ENCODE measurements around the gene LRP5. TPM values are rescaled to one million over a fixed set of nuclear protein-coding genes. Genes with fewer than 3 reads are reported as not detected.
A peak's percentile ranks its signal among the peaks of the same experiment; 100 is the strongest.

Gene LRP5
- total and polyA plus RNA-seq, 9 of the 15 experiments (the other 6 are each of a cell fraction or from before 2014, with no cell fraction given): 0.48 to 44.2 (median 13.5) TPM

DNA sequence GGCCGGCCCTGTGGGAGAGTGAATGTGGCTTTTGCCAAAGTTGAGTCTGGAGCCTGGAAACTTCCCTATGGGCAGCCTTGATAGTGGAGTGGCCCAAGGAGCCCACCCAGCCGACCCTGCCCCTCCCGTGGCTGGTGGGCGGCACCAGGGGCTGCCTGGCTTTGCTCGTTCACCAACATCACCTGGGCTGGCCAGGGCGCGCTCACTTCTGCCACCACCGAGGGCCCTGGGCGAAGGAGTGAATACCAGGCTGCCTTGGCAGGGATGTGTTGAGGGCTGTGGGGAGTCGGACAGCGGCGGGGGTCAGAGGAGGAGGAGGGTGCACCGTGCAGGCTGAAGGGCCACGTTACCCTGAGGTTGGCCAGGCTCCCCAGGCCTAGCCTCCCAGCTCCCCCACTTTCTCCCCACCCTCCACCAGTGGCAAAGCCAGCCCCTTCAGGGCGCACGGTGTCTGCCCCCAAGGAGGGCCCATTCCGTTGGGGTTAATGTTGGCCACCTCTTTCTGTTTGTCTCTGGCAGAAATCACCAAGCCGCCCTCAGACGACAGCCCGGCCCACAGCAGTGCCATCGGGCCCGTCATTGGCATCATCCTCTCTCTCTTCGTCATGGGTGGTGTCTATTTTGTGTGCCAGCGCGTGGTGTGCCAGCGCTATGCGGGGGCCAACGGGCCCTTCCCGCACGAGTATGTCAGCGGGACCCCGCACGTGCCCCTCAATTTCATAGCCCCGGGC lies 125.7 kb downstream of the LRP5 start (continued):
- TF ChIP-seq HNRNPL (IDR thresholded peaks at IDR 0.05; ENCODE audit: low read depth, low read length) (no peak), MTF1 (CRISPR knock-in tag; IDR thresholded peaks at IDR 0.05; ENCODE audit: borderline replicate concordance) (no peak), SUPT5H (IDR thresholded peaks at IDR 0.05) (no peak), NFIX (CRISPR knock-in tag; IDR thresholded peaks at IDR 0.05; ENCODE audit: low read depth) (no peak), SP1 (CRISPR knock-in tag; IDR thresholded peaks at IDR 0.05) (peak; percentile 14; the same call in 1 of the 2 replicates)

DNA sequence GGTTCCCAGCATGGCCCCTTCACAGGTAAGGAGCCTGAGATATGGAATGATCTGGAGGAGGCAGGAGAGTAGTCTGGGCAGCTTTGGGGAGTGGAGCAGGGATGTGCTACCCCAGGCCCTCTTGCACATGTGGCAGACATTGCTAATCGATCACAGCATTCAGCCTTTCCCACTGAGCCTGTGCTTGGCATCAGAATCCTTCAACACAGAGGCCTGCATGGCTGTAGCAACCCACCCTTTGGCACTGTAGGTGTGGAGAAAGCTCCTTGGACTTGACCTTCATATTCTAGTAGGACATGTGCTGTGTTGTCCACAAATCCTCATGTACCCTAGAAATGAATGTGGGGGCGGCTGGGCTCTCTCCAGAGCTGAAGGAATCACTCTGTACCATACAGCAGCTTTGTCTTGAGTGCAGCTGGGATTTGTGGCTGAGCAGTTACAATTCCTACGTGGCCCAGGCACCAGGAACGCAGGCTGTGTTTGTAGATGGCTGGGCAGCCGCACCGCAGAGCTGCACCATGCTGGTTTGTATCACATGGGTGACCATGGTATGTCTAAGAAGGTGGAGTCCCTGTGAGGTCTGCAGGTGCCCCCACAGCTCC lies 126.4 kb downstream of the LRP5 start:
- H3K27me3 ChIP-seq (ENCODE audit: control insufficient read depth in 2 of 2, insufficient read depth in 2 of 2, low read length in 2 of 2): no peaks in the 10 kb centered on the region
- in situ Hi-C loops (cut with MboI): no loop called here
- BruUV-seq (replicated peaks): no TSS peak
- H3K36me3 ChIP-seq (ENCODE audit: control insufficient read depth, insufficient read depth, low read length): peaks cover 72% of the 10 kb centered on the region; the same call in 2 of the 3 replicates
- H3K4me1 ChIP-seq (replicated peaks in 1 of 2; ENCODE audit: control insufficient read depth in 2 of 2, insufficient read depth in 2 of 2, low read length in 2 of 2): peaks cover 15 to 40% of the 10 kb centered on the region in 2 experiments; a peak in 4 of 5 replicates
- H3K4me2 ChIP-seq (ENCODE audit: insufficient read depth, low read length): no peak overlapping the region
- no peaks in the 10 kb centered on the region for H3K9me3 ChIP-seq (replicated peaks; ENCODE audit: control insufficient read depth, insufficient read depth, low read depth, low read length)
- H3K27ac ChIP-seq (ENCODE audit: extremely low read depth, low read depth, low read length): no peak overlapping the region
- H2AFZ ChIP-seq (ENCODE audit: low read depth, low read length): no peak overlapping the region
- H3K9ac ChIP-seq (ENCODE audit: insufficient read depth in 1 of 2, low read depth in 2 of 2, low read length in 2 of 2): 0 out of 4 replicates have a peak overlapping the region, but pooled peaks of 1 of the 2 experiments have one; percentile 13
- 88% methylated on average over 6 of the region's 6 CpGs for whole genome bisulfite sequencing (ENCODE audit: insufficient coverage, low coverage, missing lambda C conversion rate)
- FAIRE-seq (no peak), ATAC-seq (no peak), DNase-seq (ENCODE audit: extremely low read depth in 1 of 4, low spot score in 3 of 4) (no peak)
- POLR2A ChIA-PET: interaction anchor here (0.7 to 0.8 kb wide), 2 partner anchors 12 to 17 kb away, joined by 3 read pairs; no protein-coding TSS in a partner anchor
- H4K20me1 ChIP-seq (replicated peaks; ENCODE audit: control insufficient read depth, insufficient read depth, low read length): no peaks in the 10 kb centered on the region; the same call in 1 of the 2 replicates
- CTCF ChIA-PET (ENCODE audit: low intra/inter-chr PET ratio): no interaction called here
- intact Hi-C loops (cut with micrococcal nuclease): no loop called here
- H3K9me1 ChIP-seq (ENCODE audit: control insufficient read depth, insufficient read depth, low read length): peaks cover 12% of the 10 kb centered on the region
- H3K79me2 ChIP-seq (ENCODE audit: control insufficient read depth, insufficient read depth, low read length): no peaks in the 10 kb centered on the region
- H3K4me3 ChIP-seq: no peak overlapping the region
- TF ChIP-seq MCM7 (IDR thresholded peaks at IDR 0.05): no peak
- TF ChIP-seq, protein P1, sequence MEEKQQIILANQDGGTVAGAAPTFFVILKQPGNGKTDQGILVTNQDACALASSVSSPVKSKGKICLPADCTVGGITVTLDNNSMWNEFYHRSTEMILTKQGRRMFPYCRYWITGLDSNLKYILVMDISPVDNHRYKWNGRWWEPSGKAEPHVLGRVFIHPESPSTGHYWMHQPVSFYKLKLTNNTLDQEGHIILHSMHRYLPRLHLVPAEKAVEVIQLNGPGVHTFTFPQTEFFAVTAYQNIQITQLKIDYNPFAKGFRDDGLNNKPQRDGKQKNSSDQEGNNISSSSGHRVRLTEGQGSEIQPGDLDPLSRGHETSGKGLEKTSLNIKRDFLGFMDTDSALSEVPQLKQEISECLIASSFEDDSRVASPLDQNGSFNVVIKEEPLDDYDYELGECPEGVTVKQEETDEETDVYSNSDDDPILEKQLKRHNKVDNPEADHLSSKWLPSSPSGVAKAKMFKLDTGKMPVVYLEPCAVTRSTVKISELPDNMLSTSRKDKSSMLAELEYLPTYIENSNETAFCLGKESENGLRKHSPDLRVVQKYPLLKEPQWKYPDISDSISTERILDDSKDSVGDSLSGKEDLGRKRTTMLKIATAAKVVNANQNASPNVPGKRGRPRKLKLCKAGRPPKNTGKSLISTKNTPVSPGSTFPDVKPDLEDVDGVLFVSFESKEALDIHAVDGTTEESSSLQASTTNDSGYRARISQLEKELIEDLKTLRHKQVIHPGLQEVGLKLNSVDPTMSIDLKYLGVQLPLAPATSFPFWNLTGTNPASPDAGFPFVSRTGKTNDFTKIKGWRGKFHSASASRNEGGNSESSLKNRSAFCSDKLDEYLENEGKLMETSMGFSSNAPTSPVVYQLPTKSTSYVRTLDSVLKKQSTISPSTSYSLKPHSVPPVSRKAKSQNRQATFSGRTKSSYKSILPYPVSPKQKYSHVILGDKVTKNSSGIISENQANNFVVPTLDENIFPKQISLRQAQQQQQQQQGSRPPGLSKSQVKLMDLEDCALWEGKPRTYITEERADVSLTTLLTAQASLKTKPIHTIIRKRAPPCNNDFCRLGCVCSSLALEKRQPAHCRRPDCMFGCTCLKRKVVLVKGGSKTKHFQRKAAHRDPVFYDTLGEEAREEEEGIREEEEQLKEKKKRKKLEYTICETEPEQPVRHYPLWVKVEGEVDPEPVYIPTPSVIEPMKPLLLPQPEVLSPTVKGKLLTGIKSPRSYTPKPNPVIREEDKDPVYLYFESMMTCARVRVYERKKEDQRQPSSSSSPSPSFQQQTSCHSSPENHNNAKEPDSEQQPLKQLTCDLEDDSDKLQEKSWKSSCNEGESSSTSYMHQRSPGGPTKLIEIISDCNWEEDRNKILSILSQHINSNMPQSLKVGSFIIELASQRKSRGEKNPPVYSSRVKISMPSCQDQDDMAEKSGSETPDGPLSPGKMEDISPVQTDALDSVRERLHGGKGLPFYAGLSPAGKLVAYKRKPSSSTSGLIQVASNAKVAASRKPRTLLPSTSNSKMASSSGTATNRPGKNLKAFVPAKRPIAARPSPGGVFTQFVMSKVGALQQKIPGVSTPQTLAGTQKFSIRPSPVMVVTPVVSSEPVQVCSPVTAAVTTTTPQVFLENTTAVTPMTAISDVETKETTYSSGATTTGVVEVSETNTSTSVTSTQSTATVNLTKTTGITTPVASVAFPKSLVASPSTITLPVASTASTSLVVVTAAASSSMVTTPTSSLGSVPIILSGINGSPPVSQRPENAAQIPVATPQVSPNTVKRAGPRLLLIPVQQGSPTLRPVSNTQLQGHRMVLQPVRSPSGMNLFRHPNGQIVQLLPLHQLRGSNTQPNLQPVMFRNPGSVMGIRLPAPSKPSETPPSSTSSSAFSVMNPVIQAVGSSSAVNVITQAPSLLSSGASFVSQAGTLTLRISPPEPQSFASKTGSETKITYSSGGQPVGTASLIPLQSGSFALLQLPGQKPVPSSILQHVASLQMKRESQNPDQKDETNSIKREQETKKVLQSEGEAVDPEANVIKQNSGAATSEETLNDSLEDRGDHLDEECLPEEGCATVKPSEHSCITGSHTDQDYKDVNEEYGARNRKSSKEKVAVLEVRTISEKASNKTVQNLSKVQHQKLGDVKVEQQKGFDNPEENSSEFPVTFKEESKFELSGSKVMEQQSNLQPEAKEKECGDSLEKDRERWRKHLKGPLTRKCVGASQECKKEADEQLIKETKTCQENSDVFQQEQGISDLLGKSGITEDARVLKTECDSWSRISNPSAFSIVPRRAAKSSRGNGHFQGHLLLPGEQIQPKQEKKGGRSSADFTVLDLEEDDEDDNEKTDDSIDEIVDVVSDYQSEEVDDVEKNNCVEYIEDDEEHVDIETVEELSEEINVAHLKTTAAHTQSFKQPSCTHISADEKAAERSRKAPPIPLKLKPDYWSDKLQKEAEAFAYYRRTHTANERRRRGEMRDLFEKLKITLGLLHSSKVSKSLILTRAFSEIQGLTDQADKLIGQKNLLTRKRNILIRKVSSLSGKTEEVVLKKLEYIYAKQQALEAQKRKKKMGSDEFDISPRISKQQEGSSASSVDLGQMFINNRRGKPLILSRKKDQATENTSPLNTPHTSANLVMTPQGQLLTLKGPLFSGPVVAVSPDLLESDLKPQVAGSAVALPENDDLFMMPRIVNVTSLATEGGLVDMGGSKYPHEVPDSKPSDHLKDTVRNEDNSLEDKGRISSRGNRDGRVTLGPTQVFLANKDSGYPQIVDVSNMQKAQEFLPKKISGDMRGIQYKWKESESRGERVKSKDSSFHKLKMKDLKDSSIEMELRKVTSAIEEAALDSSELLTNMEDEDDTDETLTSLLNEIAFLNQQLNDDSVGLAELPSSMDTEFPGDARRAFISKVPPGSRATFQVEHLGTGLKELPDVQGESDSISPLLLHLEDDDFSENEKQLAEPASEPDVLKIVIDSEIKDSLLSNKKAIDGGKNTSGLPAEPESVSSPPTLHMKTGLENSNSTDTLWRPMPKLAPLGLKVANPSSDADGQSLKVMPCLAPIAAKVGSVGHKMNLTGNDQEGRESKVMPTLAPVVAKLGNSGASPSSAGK (IDR thresholded peaks at IDR 0.05): no peak
- TF ChIP-seq HDAC8 (tag; IDR thresholded peaks at IDR 0.05): no peak

Measured in K562 (cell line).